Ramos (cell line): ENCODE data around the gene BRD1.
"Not testable (repeated sequence)": the region's sequence is repeated elsewhere in the genome, so short reads cannot be mapped to it uniquely, and the experiment has no call there.

ENCODE experiments used
- in situ Hi-C: fragments of 300-500 bp; cut with MboI; formaldehyde crosslinking; loops from one replicate; pipeline ENCODE4 v1.14.3; 2022; ENCODE audit warnings: low sequenced_read_pairs; ENCODE audit not compliant: unreplicated experiment

The BRD1 gene

GRCh38 chr22:49853981-49854831 lies 26.5 kb upstream of the BRD1 start:
- in situ Hi-C loops, result no loop called here

- in situ Hi-C loops, result no loop called here
These were observed 25.5 kb upstream of the BRD1 start, which contains the start of gene ZBED4 for GRCh38 chr22:49852898-49853894. ZBED4 (plus strand) TSS chr22:49853844; CDS start chr22:49883663, 29,819 bp downstream.

DNA sequence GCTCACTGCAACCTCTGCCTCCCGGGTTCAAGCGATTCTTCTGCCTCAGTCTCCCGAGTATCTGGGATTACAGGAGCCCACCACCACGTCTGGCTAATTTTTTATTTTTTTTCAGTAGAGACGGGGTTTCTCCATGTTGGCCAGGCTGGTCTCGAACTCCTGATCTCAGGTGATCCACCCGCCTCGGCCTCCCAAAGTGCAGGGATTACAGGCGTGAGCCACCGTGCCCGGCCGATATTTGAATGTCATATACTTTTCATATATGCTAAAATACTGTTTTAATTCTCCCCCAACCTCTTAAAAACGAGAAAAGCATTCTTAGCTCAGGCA lies 24.9 kb upstream of the BRD1 start:
- in situ Hi-C loops, result not testable (repeated sequence)

GRCh38 chr22:49850959-49851802 lies 23.5 kb upstream of the BRD1 start:
- in situ Hi-C loops, result no loop called here

DNA sequence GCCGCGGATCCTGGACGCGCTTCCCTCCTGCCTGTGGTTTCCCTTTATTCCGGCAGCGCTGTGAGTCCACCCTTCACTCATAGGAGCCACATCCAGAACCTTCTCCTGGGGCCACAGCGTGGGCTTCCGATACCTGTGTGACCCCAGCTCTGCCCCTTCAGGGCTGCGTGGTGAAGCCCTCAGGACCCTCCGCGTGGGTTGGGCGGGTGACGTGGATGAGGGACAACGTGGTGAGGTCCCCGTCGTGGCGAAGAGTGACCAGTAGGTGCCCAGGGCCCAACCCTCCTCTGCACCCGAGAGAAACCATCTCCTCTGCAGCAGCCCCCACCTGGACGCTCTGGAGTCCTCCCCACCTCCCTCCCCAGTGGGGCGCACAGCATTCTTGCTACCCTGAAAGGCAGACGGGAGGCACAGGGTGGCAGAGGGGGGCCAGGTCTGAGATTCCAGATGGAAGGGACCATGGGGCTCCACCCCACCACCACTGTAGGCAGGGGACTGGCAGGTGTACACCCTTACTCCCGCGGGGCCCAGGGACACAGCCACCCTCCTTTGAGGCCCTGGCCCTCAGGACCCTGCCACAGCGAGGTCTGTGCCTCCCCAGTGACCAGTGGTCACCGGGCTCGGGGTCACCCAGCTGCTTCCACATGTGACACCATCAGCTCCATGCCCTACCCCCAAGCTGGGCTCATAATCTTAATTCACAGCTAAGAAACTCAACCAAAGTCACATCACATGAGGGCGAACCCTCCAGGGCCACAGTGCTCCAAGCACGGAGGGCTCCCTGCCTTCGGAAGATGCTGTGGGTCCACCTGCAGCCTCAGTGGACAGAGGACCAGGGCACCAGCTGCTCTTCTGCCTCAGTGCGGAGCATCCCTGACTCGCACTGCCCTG lies 22.6 kb upstream of the BRD1 start:
- in situ Hi-C loops, result no loop called here

GRCh38 chr22:49849161-49850020 lies 21.7 kb upstream of the BRD1 start:
- in situ Hi-C loops, result no loop called here

- in situ Hi-C loops, result no loop called here
These were observed 21.1 kb upstream of the BRD1 start for GRCh38 chr22:49848690-49849160.

DNA sequence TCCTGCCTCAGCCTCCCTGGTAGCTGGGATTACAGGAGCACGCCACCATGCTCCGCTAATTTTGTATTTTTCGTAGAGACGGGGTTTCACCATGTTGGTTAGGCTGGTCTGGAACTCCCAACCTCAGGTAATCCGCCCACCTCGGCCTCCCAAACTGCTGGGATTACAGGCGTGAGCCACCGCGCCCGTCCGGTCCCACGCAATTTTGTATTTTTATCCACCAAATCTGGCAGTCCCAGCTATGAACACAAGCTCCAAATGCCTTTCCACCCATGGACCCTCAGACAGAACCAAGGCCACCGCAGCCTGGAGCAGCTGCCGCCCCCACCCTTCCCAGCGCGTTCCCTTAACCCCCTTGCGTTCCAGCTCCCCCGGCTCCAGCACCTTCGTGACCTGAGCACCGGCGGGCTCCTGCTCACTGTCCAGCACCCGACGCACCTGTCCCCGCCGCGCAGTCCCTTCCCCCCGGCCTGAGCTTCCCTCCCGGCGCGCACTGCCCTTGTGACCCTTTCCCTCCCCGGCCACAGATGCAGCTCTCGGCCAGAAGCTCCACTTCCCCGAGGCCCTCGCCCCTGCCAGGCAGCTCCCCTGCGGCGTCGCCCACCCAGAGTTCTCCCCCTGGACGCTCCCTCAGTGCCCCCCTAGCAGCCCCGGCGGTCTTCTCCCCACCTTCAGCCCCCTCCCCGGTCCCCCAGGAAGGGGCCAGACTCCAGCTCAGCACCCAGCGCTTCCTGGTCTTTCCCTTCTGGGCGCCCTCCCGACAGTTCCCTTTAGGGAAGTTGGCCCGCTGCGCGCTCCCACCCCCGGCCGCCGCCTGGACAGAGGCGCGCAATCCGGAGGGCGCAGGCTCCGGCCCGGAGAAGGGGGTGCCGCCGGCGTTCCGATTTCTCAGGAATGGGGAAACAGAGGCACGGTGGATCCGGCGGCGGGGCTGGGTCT lies 20.3 kb upstream of the BRD1 start:
- in situ Hi-C loops, result no loop called here

- in situ Hi-C loops, result no loop called here
These were observed 18.2 kb upstream of the BRD1 start for GRCh38 chr22:49845666-49846459.

- in situ Hi-C loops, result no loop called here
These were observed 17.6 kb upstream of the BRD1 start for GRCh38 chr22:49845241-49845640.

GRCh38 chr22:49838771-49839717 lies 11.4 kb upstream of the BRD1 start:
- in situ Hi-C loops, result no loop called here

DNA sequence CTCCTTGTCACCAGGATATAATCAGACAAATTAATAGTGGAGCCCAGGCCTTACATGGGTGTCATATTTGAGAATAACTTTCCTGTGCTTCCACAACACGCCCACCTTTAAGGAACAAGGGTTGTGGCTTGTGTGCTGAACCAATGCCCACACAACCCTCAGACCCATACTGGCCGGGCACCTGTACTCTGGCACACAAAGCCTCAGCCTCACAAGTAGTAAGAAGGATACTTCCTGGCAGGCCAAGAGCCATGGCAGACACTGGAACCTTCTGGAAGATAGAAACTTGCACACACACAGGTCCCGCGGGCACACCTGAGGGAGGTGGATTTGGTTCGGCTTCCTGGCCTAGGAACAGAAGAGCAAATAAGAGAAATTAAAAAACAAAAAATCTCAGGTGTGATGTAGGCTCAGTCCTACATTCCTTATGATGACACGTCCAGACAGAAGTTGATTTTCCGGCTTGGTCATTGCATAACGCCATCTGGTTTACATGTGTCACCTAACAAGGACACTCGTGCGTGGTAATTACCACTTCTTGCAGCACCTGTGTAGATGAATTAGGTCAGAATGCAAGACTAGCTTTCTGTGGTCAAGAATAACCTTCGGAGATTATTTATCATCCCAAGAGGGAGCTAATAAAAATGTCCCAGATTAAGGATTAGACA lies 5.8 kb upstream of the BRD1 start:
- in situ Hi-C loops, result no loop called here

DNA sequence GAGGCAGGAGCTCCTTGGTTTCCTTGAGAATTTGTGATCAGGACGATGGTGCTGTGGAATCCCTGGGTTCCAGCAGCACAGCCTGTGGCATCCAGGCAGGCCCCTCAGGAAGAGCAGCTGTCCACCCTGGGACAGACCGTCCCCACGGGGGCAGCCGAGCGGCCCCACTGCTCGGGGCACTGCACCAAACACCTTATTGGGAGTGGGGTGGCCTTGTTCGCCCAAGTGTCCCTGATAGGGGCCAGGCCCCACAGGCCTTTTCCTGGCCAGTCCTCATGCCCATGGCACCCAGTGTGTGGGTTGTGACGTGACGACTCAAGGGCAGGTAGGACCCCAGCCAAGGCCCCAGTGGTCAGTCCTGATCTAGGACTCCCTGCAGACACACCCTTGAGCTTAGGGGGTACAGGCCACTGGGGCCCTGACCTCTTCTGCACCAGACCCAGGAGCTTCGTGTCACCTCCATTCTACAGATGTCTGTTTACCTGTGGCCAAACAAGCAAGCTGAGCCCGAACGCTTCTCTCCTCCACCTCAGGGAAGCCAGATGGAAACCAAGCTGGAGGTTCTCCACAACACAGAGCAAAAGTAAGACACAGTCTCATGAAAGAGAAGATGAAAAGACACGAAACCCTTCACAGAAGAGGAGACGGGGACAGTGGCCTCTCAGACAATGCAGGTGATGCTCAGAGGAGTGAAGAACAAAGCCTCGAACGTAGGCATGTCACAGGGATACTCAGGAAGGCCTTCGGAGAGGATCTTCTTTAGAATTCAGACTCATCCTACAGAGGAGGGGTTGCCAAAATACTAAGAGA lies 1.6 kb upstream of the BRD1 start:
- in situ Hi-C loops, result no loop called here

GRCh38 chr22:49828599-49828965 lies 909 bp upstream of the BRD1 start:
- in situ Hi-C loops, result no loop called here
